GM12891 (cell line): Measurements from ENCODE around the gene ARHGAP15.

Experiments
- POLR2A ChIP-seq: IDR thresholded peaks from 2 replicates; pipeline ENCODE4 v1.6.1; 2011; ENCODE audit warnings: low read depth, low read length, control low read depth
- POLR2AphosphoS5 ChIP-seq: IDR thresholded peaks from 2 replicates; pipeline ENCODE4 v1.6.1; 2011; ENCODE audit warnings: low read depth, low read length, control low read depth
- POU2F2 ChIP-seq: IDR thresholded peaks from 2 replicates; pipeline ENCODE4 v1.6.1; 2011; ENCODE audit warnings: low read depth, mild to moderate bottlenecking, control low read depth, low read length, moderate library complexity

DNA sequence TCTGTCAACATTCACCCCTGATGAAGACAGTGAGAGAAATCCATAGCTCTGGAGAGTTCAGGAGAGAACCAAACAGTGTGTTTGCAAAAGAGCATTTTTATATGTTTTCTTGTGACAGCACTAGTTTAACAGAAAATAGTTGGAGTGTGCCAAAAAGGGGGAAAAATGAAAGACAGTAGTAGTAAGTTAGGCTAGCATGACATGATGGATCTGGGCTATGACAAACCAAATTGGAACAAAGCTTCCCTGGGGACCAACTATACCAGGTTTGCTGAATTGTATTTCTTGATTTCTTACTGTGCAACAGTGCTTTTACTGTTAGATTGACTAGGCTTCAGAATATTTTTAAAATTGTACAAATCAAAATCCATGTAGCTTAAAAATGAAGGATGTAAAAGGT is 159.8 kb downstream of the ARHGAP15 start:
- TF ChIP-seq POLR2A = no peak
- no peak for TF ChIP-seq POLR2AphosphoS5
- no peak for TF ChIP-seq POU2F2
